IPS-18a (cell line): Measurements from ENCODE around the gene BCL2L2.

ENCODE experiments used
- H3K27ac ChIP-seq: one replicate; pipeline ENCODE4 v1.5.1; 2013; ENCODE audit warnings: low read length
- H3K27me3 ChIP-seq: one replicate; pipeline ENCODE4 v1.6.1; 2013; ENCODE audit warnings: mild to moderate bottlenecking, low read length; ENCODE audit not compliant: control insufficient read depth, insufficient read depth
- H3K36me3 ChIP-seq: one replicate; pipeline ENCODE4 v1.6.1; 2013; ENCODE audit warnings: low read depth, low read length; ENCODE audit not compliant: control insufficient read depth
- H3K4me1 ChIP-seq: one replicate; pipeline ENCODE4 v1.6.1; 2013; ENCODE audit warnings: low read depth, low read length; ENCODE audit not compliant: control insufficient read depth
- H3K4me3 ChIP-seq: one replicate; pipeline ENCODE4 v1.5.1; 2013; ENCODE audit warnings: low read length
- H3K9ac ChIP-seq: one replicate; pipeline ENCODE4 v1.6.1; 2013; ENCODE audit warnings: mild to moderate bottlenecking, low read length, moderate library complexity
- H3K9me3 ChIP-seq: one replicate; pipeline ENCODE4 v1.6.1; 2013; ENCODE audit warnings: low read depth, low read length; ENCODE audit not compliant: control insufficient read depth

BCL2L2 gene

GRCh38 chr14:23286020-23286901, 20.4 kb upstream of the BCL2L2 start, which contains the start of gene HOMEZ:
TSS of gene HOMEZ (minus strand) at chr14:23286132. CDS start at chr14:23285952, 180 bp downstream.
- peaks cover 5% of the 10 kb centered on the region for H3K4me1 ChIP-seq
- H3K9ac ChIP-seq: peak within 1 kb of the TSS; percentile 78
- peak within 1 kb of the TSS; percentile 67 for H3K27ac ChIP-seq
- no peaks in the 10 kb centered on the region for H3K36me3 ChIP-seq
- H3K4me3 ChIP-seq: peak within 1 kb of the TSS; percentile 93
- H3K9me3 ChIP-seq: no peaks in the 10 kb centered on the region
- H3K27me3 ChIP-seq: peaks cover 37% of the 10 kb centered on the region

GRCh38 chr14:23286902-23287479, 19.6 kb upstream of the BCL2L2 start:
- Histone ChIP-seq H3K9ac (peak overlapping the region; percentile 51), H3K9me3 (no peaks in the 10 kb centered on the region), H3K36me3 (no peaks in the 10 kb centered on the region), H3K4me3 (peak overlapping the region; percentile 93), H3K4me1 (peaks cover 5% of the 10 kb centered on the region), H3K27me3 (peaks cover 44% of the 10 kb centered on the region), H3K27ac (no peak overlapping the region)

DNA sequence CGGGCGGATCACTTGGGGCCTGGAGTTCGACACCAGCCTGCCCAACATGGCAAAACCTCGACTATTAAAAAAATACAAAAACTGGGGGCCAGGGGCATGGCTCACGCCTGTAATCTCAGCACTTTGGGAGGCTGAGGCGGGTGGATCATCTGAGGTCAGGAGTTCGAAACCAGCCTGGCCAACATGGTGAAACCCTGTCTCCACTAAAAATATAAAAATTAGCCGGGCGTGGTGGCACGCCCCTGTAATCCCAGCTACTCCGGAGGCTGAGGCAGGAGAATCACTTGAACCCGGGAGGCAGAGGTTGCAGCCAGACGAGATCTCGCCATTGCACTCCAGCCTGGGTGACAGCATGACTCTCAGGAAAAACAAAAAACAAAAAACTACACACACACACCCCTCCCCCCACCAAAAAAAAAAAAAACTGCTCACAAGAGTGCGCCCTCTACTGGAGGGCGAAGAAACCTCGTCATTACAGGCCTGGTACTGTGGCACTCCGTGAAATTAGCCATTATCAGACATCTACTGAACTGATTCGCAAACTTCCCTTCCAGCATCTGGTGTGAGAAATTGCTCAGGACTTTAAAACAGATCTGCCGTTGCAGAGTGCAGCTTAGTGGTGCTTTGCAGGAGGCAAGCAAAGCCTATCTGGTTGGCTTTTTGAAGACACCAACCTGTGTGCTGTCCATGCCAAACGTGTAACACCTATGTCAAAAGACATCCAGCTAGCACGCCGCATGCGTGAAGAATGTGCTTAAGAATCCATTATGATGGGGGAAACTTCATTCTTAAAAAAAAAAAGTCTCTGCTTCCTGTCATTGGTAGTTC, 11.7 kb upstream of the BCL2L2 start:
- H3K4me1 ChIP-seq: no peaks in the 10 kb centered on the region
- H3K9me3 ChIP-seq: no peaks in the 10 kb centered on the region
- no peak overlapping the region for H3K9ac ChIP-seq
- H3K27ac ChIP-seq: no peak overlapping the region
- H3K36me3 ChIP-seq: no peaks in the 10 kb centered on the region
- H3K27me3 ChIP-seq: peaks cover 98% of the 10 kb centered on the region
- no peak overlapping the region for H3K4me3 ChIP-seq

GRCh38 chr14:23296012-23296777, 10.4 kb upstream of the BCL2L2 start:
- Histone ChIP-seq H3K9ac (no peak overlapping the region), H3K27me3 (peaks cover 96% of the 10 kb centered on the region)

GRCh38 chr14:23297096-23297495, 9.5 kb upstream of the BCL2L2 start:
- no peak overlapping the region for H3K4me3 ChIP-seq
- no peak overlapping the region for H3K27ac ChIP-seq
- peaks cover 5% of the 10 kb centered on the region for H3K4me1 ChIP-seq
- H3K9ac ChIP-seq: no peak overlapping the region
- H3K36me3 ChIP-seq: no peaks in the 10 kb centered on the region
- H3K9me3 ChIP-seq: no peaks in the 10 kb centered on the region
- peaks cover 87% of the 10 kb centered on the region for H3K27me3 ChIP-seq

More at GRCh38 chr14:23296012-23296777, 10.4 kb upstream of the BCL2L2 start:
- H3K4me1 ChIP-seq: peaks cover 5% of the 10 kb centered on the region
- H3K27ac ChIP-seq: no peak overlapping the region
- H3K9me3 ChIP-seq: no peaks in the 10 kb centered on the region
- H3K4me3 ChIP-seq: no peak overlapping the region
- H3K36me3 ChIP-seq: no peaks in the 10 kb centered on the region

DNA sequence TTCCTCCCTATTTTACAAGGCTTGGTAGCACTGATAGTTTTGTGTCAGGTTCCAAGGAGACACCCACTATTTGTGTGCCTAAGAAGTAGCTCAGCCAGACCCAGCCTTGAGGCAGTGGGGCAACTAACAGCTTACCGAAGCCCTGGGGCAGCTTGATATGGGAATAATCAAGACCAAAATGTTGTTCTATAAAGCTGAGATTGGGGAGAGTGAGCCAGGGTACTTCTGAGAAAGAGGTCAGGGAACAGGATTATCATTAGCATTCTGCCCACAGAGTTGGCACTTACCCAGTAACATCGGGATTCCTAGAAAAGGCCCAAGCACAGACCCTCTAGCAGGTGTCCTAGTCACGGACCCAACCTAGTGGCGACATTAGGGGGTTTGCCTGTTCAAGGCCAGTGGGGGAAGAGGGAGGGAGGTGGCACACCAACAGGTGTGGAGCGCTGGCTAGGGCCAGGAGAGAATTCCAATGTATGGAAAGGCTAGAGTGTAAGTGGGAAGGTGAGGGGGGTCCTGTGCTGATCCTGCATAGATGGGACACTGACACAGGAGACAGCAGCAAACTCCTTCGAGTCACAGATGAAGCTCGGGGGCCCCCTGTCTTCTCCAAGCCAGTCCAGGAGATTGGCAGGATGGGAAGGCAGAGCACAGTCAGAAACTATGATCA, 8.9 kb upstream of the BCL2L2 start:
- peaks cover 5% of the 10 kb centered on the region for H3K4me1 ChIP-seq
- no peaks in the 10 kb centered on the region for H3K36me3 ChIP-seq
- no peak overlapping the region for H3K27ac ChIP-seq
- H3K27me3 ChIP-seq: peaks cover 80% of the 10 kb centered on the region
- no peaks in the 10 kb centered on the region for H3K9me3 ChIP-seq
- H3K4me3 ChIP-seq: no peak overlapping the region
- no peak overlapping the region for H3K9ac ChIP-seq

DNA sequence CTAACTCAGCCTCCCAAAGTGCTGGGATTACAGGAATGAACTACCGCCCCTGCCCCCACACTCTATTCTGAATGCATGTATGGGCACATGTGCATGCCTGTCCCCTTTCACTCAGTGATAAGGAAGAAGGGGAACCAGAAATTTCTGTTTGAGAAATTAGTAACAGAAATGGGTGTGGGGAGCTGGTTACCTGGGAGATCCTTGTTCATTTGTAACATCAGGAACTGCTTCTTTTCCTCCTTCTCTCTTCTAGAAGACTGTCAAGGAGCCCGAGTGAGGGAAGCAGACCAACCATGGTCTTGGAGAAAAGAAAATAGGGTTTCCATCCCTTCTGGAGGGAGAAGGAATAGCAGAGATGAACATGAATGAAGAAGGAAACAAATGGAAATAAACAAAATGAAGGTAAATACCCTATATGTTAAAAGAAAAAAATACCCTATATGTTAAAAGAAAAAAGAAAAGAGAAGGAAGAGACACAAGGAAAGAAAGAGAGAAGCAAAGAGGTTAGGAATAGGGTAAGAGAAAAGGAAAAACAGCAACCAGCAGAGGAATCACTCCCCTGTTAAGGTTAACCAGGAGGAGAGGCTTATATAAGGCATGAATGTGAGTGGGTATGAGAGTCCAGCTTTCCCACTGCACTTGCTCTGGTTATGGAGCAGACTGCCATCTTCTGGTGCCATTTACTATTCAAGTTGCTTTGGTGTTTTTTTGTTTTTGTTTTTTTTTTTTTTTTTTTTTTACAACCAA, 7.2 kb upstream of the BCL2L2 start:
- H3K4me1 ChIP-seq: peaks cover 5% of the 10 kb centered on the region
- peaks cover 79% of the 10 kb centered on the region for H3K27me3 ChIP-seq
- no peak overlapping the region for H3K9ac ChIP-seq
- no peaks in the 10 kb centered on the region for H3K9me3 ChIP-seq
- no peak overlapping the region for H3K27ac ChIP-seq
- H3K36me3 ChIP-seq: no peaks in the 10 kb centered on the region
- H3K4me3 ChIP-seq: no peak overlapping the region

DNA sequence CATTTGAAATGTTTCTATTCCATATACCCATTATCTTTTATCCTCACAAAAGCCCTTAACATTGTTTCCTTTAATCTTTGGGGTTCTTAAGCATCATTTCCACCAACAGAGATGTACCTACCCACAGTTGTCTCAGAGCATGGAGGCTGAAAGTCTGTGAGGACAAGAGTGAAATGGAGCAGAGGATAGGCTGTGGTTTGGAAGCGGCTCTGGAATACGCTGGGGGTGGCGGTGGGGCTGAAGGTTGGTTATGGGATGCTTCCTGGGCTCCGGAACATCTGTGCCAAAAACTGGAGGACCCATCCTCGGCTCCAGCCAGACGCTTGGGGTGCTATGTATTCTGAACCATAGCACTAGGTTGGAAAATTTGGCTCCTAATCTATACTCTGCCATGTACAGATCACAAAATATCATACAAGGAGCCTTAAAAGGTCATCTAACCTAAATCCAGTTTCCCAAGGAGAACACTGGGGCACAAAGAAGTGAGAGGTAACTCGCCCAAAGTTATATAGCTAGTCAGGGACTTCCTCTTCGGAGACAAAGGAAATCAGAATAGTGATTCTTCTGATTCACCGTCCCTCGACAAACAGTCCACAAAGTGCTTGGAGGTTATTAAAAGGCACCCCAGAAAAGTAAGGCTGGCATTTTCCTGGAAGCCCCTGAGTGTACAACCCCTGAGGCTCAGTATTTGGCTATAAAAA, 6.5 kb upstream of the BCL2L2 start:
- no peaks in the 10 kb centered on the region for H3K36me3 ChIP-seq
- H3K4me3 ChIP-seq: peak overlapping the region; percentile 76
- H3K27me3 ChIP-seq: peaks cover 72% of the 10 kb centered on the region
- no peak overlapping the region for H3K9ac ChIP-seq
- H3K9me3 ChIP-seq: no peaks in the 10 kb centered on the region
- peaks cover 5% of the 10 kb centered on the region for H3K4me1 ChIP-seq
- H3K27ac ChIP-seq: no peak overlapping the region

DNA sequence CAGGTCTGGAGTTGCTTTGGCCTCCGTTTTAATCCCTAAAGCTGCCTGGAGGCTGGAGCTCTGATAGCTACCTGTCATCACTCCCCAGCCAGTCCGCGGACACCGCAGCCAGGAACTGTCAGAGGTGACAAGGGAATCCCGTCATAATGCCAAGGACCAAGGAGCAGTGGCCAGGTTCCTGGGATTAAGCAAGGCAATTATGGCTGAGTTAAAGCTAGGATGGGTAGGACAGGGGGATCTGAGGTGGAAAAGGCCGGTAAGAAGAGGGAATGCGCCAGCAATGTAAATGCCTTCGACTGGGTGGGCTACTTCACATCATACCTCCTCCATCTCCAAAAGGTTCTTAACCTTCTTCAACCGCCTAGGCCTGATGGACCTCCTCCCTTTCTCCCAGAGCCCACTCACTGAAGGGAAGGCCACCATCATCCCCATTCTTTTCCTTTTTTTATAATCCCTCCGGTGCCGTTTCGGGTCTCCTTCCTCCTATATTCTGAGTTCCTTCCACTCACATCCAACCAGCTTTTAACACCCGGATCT, 5.9 kb upstream of the BCL2L2 start:
- Histone ChIP-seq H3K9me3 (no peaks in the 10 kb centered on the region), H3K4me3 (peak overlapping the region; percentile 76), H3K27me3 (peaks cover 65% of the 10 kb centered on the region), H3K27ac (no peak overlapping the region), H3K36me3 (no peaks in the 10 kb centered on the region), H3K4me1 (peaks cover 5% of the 10 kb centered on the region), H3K9ac (no peak overlapping the region)
